ENCODE data around the gene RAPGEF6. TPM values are rescaled to one million over a fixed set of nuclear protein-coding genes. Genes with fewer than 3 reads are reported as not detected.

Gene RAPGEF6
- total and polyA plus RNA-seq, 11 donors, result 2.3 to 13.9 (median 8.6) TPM

DNA sequence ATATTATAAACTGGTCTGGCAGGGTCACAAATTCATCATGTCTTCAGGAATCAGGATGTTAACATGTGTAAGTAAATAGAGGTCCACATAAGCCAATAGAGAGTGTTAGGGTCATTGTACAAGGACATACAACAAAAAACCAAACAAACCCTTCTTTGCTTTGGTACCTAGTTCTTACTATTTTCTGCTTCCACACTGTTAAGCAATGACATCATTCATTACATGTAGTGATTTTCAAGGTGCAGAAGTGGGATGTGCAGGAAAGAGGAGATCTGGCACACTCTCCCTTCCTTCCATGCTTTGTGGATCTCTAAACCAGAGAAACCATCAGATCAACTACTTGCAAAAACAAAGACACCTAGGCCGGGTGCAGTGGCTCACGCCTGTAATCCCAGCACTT is 184.1 kb downstream of the RAPGEF6 start:
- H3K36me3 ChIP-seq, result peaks cover 0 to 71% (median 42%) of the 10 kb centered on the region in 9 donors
- no peaks in the 10 kb centered on the region for H3K27me3 ChIP-seq
- TF ChIP-seq, protein P1, sequence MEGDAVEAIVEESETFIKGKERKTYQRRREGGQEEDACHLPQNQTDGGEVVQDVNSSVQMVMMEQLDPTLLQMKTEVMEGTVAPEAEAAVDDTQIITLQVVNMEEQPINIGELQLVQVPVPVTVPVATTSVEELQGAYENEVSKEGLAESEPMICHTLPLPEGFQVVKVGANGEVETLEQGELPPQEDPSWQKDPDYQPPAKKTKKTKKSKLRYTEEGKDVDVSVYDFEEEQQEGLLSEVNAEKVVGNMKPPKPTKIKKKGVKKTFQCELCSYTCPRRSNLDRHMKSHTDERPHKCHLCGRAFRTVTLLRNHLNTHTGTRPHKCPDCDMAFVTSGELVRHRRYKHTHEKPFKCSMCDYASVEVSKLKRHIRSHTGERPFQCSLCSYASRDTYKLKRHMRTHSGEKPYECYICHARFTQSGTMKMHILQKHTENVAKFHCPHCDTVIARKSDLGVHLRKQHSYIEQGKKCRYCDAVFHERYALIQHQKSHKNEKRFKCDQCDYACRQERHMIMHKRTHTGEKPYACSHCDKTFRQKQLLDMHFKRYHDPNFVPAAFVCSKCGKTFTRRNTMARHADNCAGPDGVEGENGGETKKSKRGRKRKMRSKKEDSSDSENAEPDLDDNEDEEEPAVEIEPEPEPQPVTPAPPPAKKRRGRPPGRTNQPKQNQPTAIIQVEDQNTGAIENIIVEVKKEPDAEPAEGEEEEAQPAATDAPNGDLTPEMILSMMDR (IDR thresholded peaks at IDR 0.05), result no peak
- no peak for TF ChIP-seq POLR2A (IDR thresholded peaks at IDR 0.05)
- no peaks in the 10 kb centered on the region for H3K9me3 ChIP-seq
- H3K4me1 ChIP-seq, result no peaks in the 10 kb centered on the region
- no peak for DNase-seq
- intact Hi-C loops (cut with DNase I), result no loop called here
- no peak overlapping the region for H3K27ac ChIP-seq
- ATAC-seq, result no peak
- WGBS, 4 donors, result 91 to 100% (median 97%) methylated on average over 2 of the region's 2 CpGs
- H3K4me3 ChIP-seq, result no peak overlapping the region

DNA sequence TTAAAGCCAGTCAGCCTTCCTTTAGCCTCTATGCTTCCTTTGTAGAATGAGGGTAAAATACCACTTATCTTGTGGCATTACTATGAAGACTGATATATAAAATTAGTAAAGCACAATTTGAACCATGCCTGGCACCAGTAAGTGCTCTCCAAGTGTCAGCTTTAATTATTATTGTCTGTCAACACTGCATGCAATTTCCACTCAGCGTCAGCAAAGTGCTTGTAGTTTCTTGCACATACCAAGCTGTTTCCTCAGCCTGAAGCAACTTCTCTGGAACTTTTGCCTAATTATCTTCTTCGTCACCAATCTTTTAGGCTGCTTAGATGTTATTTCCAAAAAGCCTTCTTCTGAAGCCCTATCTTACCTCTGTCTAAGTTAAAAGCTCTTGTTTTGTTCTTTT is 193.8 kb downstream of the RAPGEF6 start:
- H3K27me3 ChIP-seq, result no peaks in the 10 kb centered on the region
- DNase-seq (no peak), ATAC-seq (peak in 2 of 4 donors; percentile 37 to 43)
- TF ChIP-seq, protein P1 (IDR thresholded peaks at IDR 0.05), result no peak
- no peak for TF ChIP-seq POLR2A (IDR thresholded peaks at IDR 0.05)
- no peak overlapping the region for H3K4me3 ChIP-seq
- peaks cover 0 to 9% (median 0%) of the 10 kb centered on the region in 12 donors for H3K4me1 ChIP-seq
- H3K27ac ChIP-seq, result no peak overlapping the region
- intact Hi-C loops (cut with DNase I), result no loop called here
- WGBS, 4 donors, result 44 to 68% (median 59%) methylated on average over 2 of the region's 2 CpGs
- H3K9me3 ChIP-seq, result no peaks in the 10 kb centered on the region
- peaks cover 0 to 98% (median 83%) of the 10 kb centered on the region in 9 donors for H3K36me3 ChIP-seq

DNA sequence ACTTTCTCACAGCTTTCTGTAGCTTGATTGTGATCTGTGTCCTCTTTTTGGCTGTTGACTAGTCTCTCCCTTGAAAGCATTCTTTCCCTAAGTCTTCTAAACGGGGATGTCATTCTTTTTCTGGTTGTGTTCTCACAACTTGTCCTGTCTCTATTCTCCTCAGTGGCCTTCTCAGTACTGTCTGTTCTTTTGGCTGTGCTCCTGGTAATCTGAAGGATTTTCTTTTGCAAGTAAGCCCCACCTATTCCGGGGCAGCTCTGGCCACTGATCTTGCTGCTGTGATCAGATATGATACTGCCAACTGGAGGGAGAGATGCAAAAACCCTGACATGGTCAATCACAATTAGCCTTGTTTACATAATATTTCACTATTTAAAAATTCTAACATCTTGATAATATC is 198.9 kb downstream of the RAPGEF6 start:
- 40 to 68% (median 56%) methylated on average over 2 of the region's 2 CpGs for WGBS, 4 donors
- peaks cover 0 to 99% (median 82%) of the 10 kb centered on the region in 9 donors for H3K36me3 ChIP-seq
- no peaks in the 10 kb centered on the region for H3K9me3 ChIP-seq
- intact Hi-C loops (cut with DNase I), result loop anchor here in 1 of 10 donors (10.0 kb wide), 1 partner anchor 569 kb away; no protein-coding TSS in a partner anchor
- TF ChIP-seq, protein P1 (IDR thresholded peaks at IDR 0.05), result no peak
- no peak for TF ChIP-seq POLR2A (IDR thresholded peaks at IDR 0.05)
- no peak overlapping the region for H3K4me3 ChIP-seq
- no peak overlapping the region for H3K27ac ChIP-seq
- peak in 1 of 4 donors; percentile 36 for ATAC-seq
- no peak for DNase-seq
- no peaks in the 10 kb centered on the region for H3K27me3 ChIP-seq
- peaks cover 0 to 4% (median 0%) of the 10 kb centered on the region in 12 donors for H3K4me1 ChIP-seq

DNA sequence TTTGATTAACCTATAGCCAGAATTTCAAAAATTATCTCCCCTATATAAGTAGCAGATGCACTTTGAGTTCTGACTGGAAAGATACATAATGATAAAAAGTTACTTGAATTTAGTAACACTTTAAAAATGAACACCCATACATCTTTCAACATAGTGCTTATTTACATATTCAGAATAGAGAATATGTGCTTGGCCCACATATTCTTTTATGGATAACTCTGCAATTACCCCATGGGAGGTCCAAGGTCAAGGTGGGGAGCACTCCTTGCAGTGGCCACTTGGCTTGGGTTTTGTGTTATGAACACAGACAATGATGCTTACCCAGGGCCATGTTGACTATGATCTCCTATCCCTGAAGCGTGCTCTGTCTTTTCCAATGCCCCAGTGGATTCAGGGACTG is 201.9 kb downstream of the RAPGEF6 start:
- DNase-seq (no peak), ATAC-seq (no peak)
- Histone ChIP-seq H3K4me3 (no peak overlapping the region), H3K9me3 (no peaks in the 10 kb centered on the region), H3K27me3 (no peaks in the 10 kb centered on the region), H3K27ac (no peak overlapping the region), H3K4me1 (no peaks in the 10 kb centered on the region), H3K36me3 (peaks cover 0 to 93% (median 74%) of the 10 kb centered on the region in 9 donors)
- intact Hi-C loops (cut with DNase I), result loop anchor here in 1 of 10 donors (10.0 kb wide), 1 partner anchor 572 kb away; no protein-coding TSS in a partner anchor
- TF ChIP-seq, protein P1 (IDR thresholded peaks at IDR 0.05), result no peak
- TF ChIP-seq POLR2A (IDR thresholded peaks at IDR 0.05), result no peak
- 92 to 100% (median 99%) methylated on average over 1 of the region's 1 CpG for WGBS, 4 donors

All from heart left ventricle (tissue), 16 donors.